ENCODE results near the gene IFIH1.
A peak's percentile ranks its signal among the peaks of the same experiment; 100 is the strongest.

Gene IFIH1

GRCh38 chr2:162308747-162309503 is 9.6 kb downstream of the IFIH1 start:
- no peak for DNase-seq

- no peak for DNase-seq
These were observed 12.6 kb downstream of the IFIH1 start for GRCh38 chr2:162305901-162306300.

GRCh38 chr2:162301877-162302276 is 16.6 kb downstream of the IFIH1 start:
- no peak for DNase-seq

- peak; percentile 75 for DNase-seq
These were observed 17.2 kb downstream of the IFIH1 start for GRCh38 chr2:162301151-162301804.

GRCh38 chr2:162300266-162300665 is 18.2 kb downstream of the IFIH1 start:
- no peak for DNase-seq

GRCh38 chr2:162298669-162299335 is 19.7 kb downstream of the IFIH1 start:
- DNase-seq = no peak

- DNase-seq = peak; percentile 80
These were observed 20.4 kb downstream of the IFIH1 start for GRCh38 chr2:162297925-162298552.

- no peak for DNase-seq
These were observed 23.5 kb downstream of the IFIH1 start for GRCh38 chr2:162295009-162295408.

- DNase-seq = no peak
These were observed 25.2 kb downstream of the IFIH1 start for GRCh38 chr2:162293122-162293786.

GRCh38 chr2:162291748-162292147 is 26.7 kb downstream of the IFIH1 start:
- no peak for DNase-seq

GRCh38 chr2:162282765-162283425 is 35.6 kb downstream of the IFIH1 start:
- DNase-seq = no peak

- DNase-seq = no peak
These were observed 37.8 kb downstream of the IFIH1 start for GRCh38 chr2:162280654-162281053.

GRCh38 chr2:162277381-162277780 is 41.1 kb downstream of the IFIH1 start:
- no peak for DNase-seq

- DNase-seq = no peak
These were observed 50.5 kb downstream of the IFIH1 start for GRCh38 chr2:162267996-162268395.

GRCh38 chr2:162267496-162267895 is 51.0 kb downstream of the IFIH1 start:
- no peak for DNase-seq

GRCh38 chr2:162266460-162266760 is 52.1 kb downstream of the IFIH1 start:
- no peak for DNase-seq

- no peak for DNase-seq
These were observed 52.6 kb downstream of the IFIH1 start for GRCh38 chr2:162265666-162266459.

GRCh38 chr2:162261032-162261945 is 57.2 kb downstream of the IFIH1 start:
- DNase-seq = peak; percentile 46

GRCh38 chr2:162258686-162259085 is 59.8 kb downstream of the IFIH1 start:
- DNase-seq = peak; percentile 57

- no peak for DNase-seq
These were observed 60.3 kb downstream of the IFIH1 start for GRCh38 chr2:162258169-162258568.
